ENCODE measurements around the gene TRIOBP.

TRIOBP gene

DNA sequence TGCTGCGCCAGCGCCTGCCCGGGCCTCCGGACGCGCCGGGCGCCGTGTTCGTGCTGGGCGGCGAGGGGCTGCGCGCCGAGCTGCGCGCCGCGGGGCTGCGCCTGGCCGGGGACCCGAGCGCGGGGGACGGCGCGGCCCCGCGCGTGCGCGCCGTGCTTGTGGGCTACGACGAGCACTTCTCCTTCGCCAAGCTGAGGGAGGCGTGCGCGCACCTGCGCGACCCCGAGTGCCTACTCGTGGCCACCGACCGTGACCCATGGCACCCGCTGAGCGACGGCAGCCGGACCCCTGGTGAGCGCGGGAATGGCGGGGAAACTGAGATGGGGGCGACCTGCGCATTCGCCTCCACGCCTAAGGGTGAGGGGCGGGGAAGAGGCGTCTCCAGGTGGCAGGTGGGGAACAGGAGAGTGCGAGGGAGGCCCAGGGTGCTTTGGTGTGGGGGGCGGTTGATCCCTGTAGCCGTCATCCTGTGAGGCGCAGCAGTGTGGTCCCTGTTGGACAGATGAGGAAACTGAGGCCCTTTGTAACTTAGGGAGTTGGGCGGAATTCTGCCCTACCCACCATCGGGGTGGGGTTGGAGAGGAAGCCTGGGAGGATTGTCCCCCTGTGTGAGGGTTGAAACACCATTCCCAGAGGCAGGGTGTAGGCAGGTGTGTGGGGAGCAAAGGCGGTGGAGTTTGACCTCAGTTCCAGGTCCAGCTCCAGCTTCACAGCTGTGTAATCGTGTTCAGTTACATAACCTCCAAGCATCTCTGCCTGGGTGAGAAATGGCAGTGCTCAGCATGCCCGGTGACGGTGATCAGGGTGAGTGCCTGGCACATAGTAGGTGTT is 37.6 kb upstream of the TRIOBP start:
- Histone ChIP-seq H3K4me1 (ENCODE audit: control insufficient read depth, insufficient read depth, low read length, unreplicated experiment) (peaks cover 20% of the 10 kb centered on the region), H3K27me3 (ENCODE audit: insufficient read depth, low read length) (no peaks in the 10 kb centered on the region), H2AFZ (ENCODE audit: low read length, unreplicated experiment) (no peak overlapping the region), H3K27ac (ENCODE audit: low read depth, low read length) (no peak overlapping the region), H3K4me3 (ENCODE audit: low read depth, low read length) (peak overlapping the region; percentile 79), H3K79me2 (ENCODE audit: control insufficient read depth, insufficient read depth, low read length, unreplicated experiment) (peaks cover 33% of the 10 kb centered on the region), H3K36me3 (ENCODE audit: insufficient read depth, low read length) (no peaks in the 10 kb centered on the region)

DNA sequence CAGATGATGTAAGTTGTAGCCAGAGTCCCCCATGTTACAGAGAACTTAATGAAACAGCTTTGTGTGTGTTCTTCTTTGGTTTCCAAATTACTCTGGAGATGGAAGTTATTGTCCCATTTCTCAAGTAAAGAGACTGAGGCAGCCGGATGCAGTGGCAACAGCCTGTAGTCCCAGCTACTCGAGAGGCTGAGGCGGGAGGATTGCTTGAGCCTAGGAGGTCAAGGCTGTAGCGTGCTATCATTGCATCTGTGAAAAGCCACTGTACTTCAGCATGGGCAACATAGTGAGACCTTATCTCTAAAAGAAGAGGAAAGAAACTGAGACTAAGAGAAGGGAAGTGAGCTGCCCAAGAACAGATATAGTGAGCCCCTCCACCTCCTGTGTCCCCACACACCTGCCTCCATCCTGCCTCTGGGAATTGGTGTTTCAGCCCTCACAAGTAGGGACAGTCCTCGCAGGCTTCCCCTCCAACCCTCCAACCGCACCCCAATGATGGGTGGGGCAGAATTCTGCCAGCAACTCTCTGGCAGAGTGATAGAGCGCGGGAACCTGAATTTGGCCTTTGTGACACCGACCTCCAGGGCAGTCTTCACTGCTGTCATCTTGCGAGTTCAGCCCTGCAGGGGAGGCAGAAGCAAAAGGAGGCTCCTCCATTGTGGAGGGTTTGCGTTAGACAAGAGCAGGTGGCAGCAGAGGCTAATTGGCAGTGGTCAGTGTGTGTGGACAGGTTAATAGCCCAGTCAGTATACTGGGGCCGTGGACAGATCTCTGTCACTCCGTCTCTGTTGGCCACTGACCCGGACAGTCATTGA is 36.7 kb upstream of the TRIOBP start:
- H3K27me3 ChIP-seq (ENCODE audit: insufficient read depth, low read length), result no peaks in the 10 kb centered on the region
- peak overlapping the region; percentile 79 for H3K4me3 ChIP-seq (ENCODE audit: low read depth, low read length)
- H2AFZ ChIP-seq (ENCODE audit: low read length, unreplicated experiment), result no peak overlapping the region
- peaks cover 37% of the 10 kb centered on the region for H3K79me2 ChIP-seq (ENCODE audit: control insufficient read depth, insufficient read depth, low read length, unreplicated experiment)
- H3K27ac ChIP-seq (ENCODE audit: low read depth, low read length), result no peak overlapping the region
- H3K4me1 ChIP-seq (ENCODE audit: control insufficient read depth, insufficient read depth, low read length, unreplicated experiment), result peaks cover 20% of the 10 kb centered on the region
- H3K36me3 ChIP-seq (ENCODE audit: insufficient read depth, low read length), result no peaks in the 10 kb centered on the region

GRCh38 chr22:37660709-37661045 is 36.2 kb upstream of the TRIOBP start:
- H3K27ac ChIP-seq (ENCODE audit: low read depth, low read length), result no peak overlapping the region

DNA sequence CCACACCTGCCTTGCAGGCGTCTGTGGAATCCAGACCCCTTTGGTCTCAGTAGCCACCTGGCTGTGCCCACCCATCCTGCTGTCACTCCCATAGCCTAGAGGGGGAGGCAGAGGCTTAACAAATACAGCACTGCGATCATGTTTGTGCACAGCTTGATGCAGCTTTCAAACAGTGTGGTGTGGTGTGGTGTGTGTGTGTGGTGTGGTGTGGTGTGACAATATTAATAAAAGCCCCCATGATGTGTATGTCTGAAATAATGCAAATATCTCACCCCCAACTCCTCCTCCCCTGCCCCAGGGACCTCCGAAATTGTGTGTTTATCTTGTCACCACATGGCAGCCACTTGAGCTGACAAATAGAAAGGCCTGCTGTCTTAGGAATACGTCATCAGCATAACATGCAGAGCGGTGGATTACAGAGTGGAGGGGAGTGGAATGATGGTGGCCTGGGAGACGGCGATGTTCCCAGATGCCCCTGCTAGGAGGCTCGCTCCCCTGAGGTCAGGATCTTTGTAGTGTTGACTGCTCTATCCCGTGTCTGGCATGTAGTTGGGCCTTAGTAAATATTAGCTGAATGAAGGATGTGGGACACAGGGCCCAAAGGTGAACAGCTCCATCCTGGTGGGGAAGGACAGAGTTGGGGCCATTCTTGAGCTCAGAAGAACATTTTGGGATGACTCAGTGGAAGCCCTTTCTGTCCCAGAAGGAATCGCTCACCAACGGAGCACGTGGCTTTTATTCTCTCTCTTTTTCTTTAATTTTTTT is 35.5 kb upstream of the TRIOBP start:
- no peak overlapping the region for H3K27ac ChIP-seq (ENCODE audit: low read depth, low read length)
- peak overlapping the region; percentile 79; the same call in 1 of the 2 replicates for H3K4me3 ChIP-seq (ENCODE audit: low read depth, low read length)
- H2AFZ ChIP-seq (ENCODE audit: low read length, unreplicated experiment), result no peak overlapping the region
- peaks cover 20% of the 10 kb centered on the region for H3K4me1 ChIP-seq (ENCODE audit: control insufficient read depth, insufficient read depth, low read length, unreplicated experiment)
- no peaks in the 10 kb centered on the region for H3K36me3 ChIP-seq (ENCODE audit: insufficient read depth, low read length)
- H3K79me2 ChIP-seq (ENCODE audit: control insufficient read depth, insufficient read depth, low read length, unreplicated experiment), result peaks cover 37% of the 10 kb centered on the region
- no peaks in the 10 kb centered on the region for H3K27me3 ChIP-seq (ENCODE audit: insufficient read depth, low read length)

More at GRCh38 chr22:37660709-37661045, 36.2 kb upstream of the TRIOBP start:
- H3K79me2 ChIP-seq (ENCODE audit: control insufficient read depth, insufficient read depth, low read length, unreplicated experiment), result peaks cover 37% of the 10 kb centered on the region
- peak overlapping the region; percentile 79 for H3K4me3 ChIP-seq (ENCODE audit: low read depth, low read length)
- H3K36me3 ChIP-seq (ENCODE audit: insufficient read depth, low read length), result no peaks in the 10 kb centered on the region
- H3K4me1 ChIP-seq (ENCODE audit: control insufficient read depth, insufficient read depth, low read length, unreplicated experiment), result peaks cover 20% of the 10 kb centered on the region
- no peak overlapping the region for H2AFZ ChIP-seq (ENCODE audit: low read length, unreplicated experiment)
- no peaks in the 10 kb centered on the region for H3K27me3 ChIP-seq (ENCODE audit: insufficient read depth, low read length)

DNA sequence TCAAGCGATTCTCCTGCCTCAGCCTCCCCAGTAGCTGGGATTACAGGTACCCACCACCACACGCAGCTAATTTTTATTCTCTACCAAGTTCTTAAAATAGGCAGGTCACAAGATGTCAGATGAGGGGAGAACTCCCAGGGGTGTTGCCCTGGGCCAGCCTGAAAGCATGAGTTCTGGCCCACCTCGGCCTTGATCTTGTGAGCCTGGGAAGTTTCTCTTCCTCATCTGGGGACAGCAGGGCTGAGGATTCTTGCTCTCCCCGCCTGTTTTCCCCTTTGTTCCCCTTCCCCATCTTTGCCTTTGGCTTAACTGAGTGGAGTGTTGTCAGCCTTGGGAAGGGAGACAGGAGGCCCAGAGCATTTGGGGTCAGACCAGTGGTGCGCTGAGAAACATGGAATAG is 34.8 kb upstream of the TRIOBP start:
- no peaks in the 10 kb centered on the region for H3K36me3 ChIP-seq (ENCODE audit: insufficient read depth, low read length)
- H3K27me3 ChIP-seq (ENCODE audit: insufficient read depth, low read length), result no peaks in the 10 kb centered on the region
- peaks cover 37% of the 10 kb centered on the region for H3K79me2 ChIP-seq (ENCODE audit: control insufficient read depth, insufficient read depth, low read length, unreplicated experiment)
- peaks cover 20% of the 10 kb centered on the region for H3K4me1 ChIP-seq (ENCODE audit: control insufficient read depth, insufficient read depth, low read length, unreplicated experiment)
- no peak overlapping the region for H3K4me3 ChIP-seq (ENCODE audit: low read depth, low read length)
- H3K27ac ChIP-seq (ENCODE audit: low read depth, low read length), result no peak overlapping the region
- H2AFZ ChIP-seq (ENCODE audit: low read length, unreplicated experiment), result no peak overlapping the region

- H3K79me2 ChIP-seq (ENCODE audit: control insufficient read depth, insufficient read depth, low read length, unreplicated experiment), result peaks cover 37% of the 10 kb centered on the region
- H3K4me1 ChIP-seq (ENCODE audit: control insufficient read depth, insufficient read depth, low read length, unreplicated experiment), result peaks cover 15% of the 10 kb centered on the region
- no peaks in the 10 kb centered on the region for H3K36me3 ChIP-seq (ENCODE audit: insufficient read depth, low read length)
- no peak overlapping the region for H3K4me3 ChIP-seq (ENCODE audit: low read depth, low read length)
- H2AFZ ChIP-seq (ENCODE audit: low read length, unreplicated experiment), result no peak overlapping the region
- H3K27ac ChIP-seq (ENCODE audit: low read depth, low read length), result no peak overlapping the region
- H3K27me3 ChIP-seq (ENCODE audit: insufficient read depth, low read length), result no peaks in the 10 kb centered on the region
Observed at GRCh38 chr22:37663521-37664140, 33.2 kb upstream of the TRIOBP start.

DNA sequence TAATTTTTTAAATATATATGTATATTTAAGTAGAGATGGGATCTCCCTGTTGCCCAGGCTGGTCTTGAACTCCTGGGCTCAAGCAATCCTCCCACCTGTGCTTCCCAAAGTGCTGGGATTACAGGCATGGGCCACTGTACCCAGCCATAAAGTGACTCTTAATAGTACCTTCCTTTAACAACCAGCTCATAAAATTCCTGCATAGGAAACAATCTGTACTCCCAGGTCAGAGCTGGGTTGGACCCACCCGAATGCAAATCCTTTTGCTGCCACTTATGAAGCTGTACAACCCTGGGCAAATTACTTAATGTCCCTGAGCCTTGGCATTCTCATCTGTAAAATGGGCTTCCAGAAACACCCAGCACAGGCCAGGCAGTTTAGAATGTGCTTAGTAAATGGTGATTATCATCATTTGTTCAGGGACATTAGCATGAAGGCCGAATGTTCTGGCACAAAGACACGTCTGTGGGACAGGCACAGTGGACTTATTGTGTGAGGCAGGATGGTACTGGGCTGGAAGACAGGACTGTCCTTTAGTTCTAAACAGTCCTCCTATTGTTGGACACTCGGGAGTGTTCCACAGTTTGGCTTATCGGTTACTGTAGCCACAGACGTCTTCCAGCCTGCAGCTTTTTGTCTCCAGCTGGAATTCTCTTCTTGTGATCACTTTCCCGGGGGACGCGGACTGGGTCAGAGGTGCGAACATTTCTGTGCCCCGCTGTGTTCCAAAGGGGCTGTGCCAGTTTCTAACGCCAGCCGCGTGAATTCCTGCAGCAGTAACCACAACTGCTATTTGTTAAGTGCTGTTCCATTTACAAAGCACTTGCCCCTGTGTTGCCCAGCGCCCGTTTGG is 32.4 kb upstream of the TRIOBP start:
- no peaks in the 10 kb centered on the region for H3K36me3 ChIP-seq (ENCODE audit: insufficient read depth, low read length)
- no peak overlapping the region for H3K4me3 ChIP-seq (ENCODE audit: low read depth, low read length)
- no peak overlapping the region for H2AFZ ChIP-seq (ENCODE audit: low read length, unreplicated experiment)
- peaks cover 15% of the 10 kb centered on the region for H3K4me1 ChIP-seq (ENCODE audit: control insufficient read depth, insufficient read depth, low read length, unreplicated experiment)
- peaks cover 32% of the 10 kb centered on the region for H3K79me2 ChIP-seq (ENCODE audit: control insufficient read depth, insufficient read depth, low read length, unreplicated experiment)
- H3K27ac ChIP-seq (ENCODE audit: low read depth, low read length), result no peak overlapping the region
- no peaks in the 10 kb centered on the region for H3K27me3 ChIP-seq (ENCODE audit: insufficient read depth, low read length)

DNA sequence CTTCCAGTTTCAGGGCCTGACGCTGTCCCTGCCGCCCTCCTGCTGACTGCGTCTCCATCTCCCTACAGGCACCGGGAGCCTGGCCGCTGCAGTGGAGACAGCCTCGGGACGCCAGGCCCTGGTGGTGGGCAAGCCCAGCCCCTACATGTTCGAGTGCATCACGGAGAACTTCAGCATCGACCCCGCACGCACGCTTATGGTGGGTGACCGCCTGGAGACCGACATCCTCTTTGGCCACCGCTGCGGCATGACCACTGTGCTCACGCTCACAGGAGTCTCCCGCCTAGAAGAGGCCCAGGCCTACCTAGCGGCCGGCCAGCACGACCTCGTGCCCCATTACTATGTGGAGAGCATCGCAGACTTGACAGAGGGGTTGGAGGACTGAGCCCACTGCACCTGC is 31.4 kb upstream of the TRIOBP start:
- H3K79me2 ChIP-seq (ENCODE audit: control insufficient read depth, insufficient read depth, low read length, unreplicated experiment), result peaks cover 22% of the 10 kb centered on the region

DNA sequence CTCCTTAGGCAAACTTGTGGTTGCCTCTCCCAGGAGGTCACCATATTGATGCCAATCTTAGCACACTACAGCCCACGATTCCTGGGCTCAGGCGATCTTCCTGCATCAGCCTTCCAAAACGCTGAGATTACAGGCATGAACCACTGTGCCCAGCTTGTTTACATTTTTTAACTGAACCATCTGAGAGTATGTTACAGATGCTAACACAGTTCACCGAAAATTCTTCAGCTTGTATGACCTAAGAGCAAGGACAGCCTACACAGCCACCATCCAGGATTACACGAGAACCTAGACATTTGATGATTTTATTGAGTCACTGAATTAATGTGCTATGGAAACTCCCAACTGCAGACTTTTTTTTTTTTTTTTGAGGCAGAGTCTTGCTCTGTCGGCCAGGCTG is 27.3 kb upstream of the TRIOBP start:
- Histone ChIP-seq H3K27ac (ENCODE audit: low read depth, low read length) (no peak overlapping the region), H3K27me3 (ENCODE audit: insufficient read depth, low read length) (no peaks in the 10 kb centered on the region), H3K79me2 (ENCODE audit: control insufficient read depth, insufficient read depth, low read length, unreplicated experiment) (peaks cover under 1% of the 10 kb centered on the region), H2AFZ (ENCODE audit: low read length, unreplicated experiment) (no peak overlapping the region), H3K4me3 (ENCODE audit: low read depth, low read length) (no peak overlapping the region), H3K4me1 (ENCODE audit: control insufficient read depth, insufficient read depth, low read length, unreplicated experiment) (no peaks in the 10 kb centered on the region), H3K36me3 (ENCODE audit: insufficient read depth, low read length) (no peaks in the 10 kb centered on the region)

More for the DNA sequence above, 31.4 kb upstream of the TRIOBP start:
- Histone ChIP-seq H3K4me3 (ENCODE audit: low read depth, low read length) (no peak overlapping the region), H3K4me1 (ENCODE audit: control insufficient read depth, insufficient read depth, low read length, unreplicated experiment) (peaks cover 10% of the 10 kb centered on the region), H3K27me3 (ENCODE audit: insufficient read depth, low read length) (no peaks in the 10 kb centered on the region), H3K36me3 (ENCODE audit: insufficient read depth, low read length) (no peaks in the 10 kb centered on the region), H2AFZ (ENCODE audit: low read length, unreplicated experiment) (no peak overlapping the region), H3K27ac (ENCODE audit: low read depth, low read length) (no peak overlapping the region)

All from ACC112 (cell line).